ENCODE results near the gene TAMALIN. TPM values are rescaled to one million over a fixed set of nuclear protein-coding genes. Genes with fewer than 3 reads are reported as not detected.

Gene TAMALIN
- total and polyA plus RNA-seq, 2 experiments from 2014 or later = 0.34 to 3.0 TPM

DNA sequence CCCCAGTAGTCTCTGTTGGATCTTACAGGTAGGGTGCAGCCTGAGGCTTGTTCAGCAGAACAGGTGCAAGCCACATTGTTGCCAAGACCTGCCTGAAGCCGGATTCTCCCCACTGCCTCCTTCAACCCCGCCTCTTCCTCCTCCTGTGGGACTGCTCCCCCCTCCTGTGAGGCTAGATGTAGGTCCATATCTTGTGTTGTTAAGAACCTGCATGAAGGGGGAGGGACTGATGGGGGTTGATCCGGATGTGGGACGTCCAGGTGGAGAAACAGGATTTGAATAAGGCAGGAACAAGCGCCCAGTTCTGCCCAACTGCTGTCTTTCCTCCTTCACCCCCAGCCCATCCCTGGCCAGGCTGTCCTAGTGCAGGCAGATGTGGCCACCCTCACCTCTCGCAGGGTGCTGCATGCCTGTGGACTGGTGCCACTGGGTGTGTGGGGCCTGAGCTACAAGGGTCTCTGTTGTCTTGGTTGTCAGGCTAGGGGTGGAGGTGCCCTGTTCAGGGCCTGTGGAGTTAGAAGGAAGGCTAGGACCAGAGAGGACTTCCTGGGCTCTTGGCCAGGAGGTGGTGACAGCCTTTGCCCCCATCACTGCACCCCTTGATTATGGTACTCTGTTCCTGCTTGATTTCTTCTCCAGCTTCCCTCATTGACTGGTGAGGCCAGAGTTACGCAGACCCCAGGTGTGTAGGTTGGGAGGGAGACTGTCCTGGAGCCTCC, 45.9 kb downstream of the TAMALIN start (continued):
- TF ChIP-seq ZNF462 (CRISPR knock-in tag; IDR thresholded peaks at IDR 0.05) (no peak), REST (IDR thresholded peaks at IDR 0.05; ENCODE audit: unreplicated experiment) (no peak), ZNF331 (CRISPR knock-in tag; IDR thresholded peaks at IDR 0.05; ENCODE audit: low read depth) (no peak)
- TF ChIP-seq, protein P1, sequence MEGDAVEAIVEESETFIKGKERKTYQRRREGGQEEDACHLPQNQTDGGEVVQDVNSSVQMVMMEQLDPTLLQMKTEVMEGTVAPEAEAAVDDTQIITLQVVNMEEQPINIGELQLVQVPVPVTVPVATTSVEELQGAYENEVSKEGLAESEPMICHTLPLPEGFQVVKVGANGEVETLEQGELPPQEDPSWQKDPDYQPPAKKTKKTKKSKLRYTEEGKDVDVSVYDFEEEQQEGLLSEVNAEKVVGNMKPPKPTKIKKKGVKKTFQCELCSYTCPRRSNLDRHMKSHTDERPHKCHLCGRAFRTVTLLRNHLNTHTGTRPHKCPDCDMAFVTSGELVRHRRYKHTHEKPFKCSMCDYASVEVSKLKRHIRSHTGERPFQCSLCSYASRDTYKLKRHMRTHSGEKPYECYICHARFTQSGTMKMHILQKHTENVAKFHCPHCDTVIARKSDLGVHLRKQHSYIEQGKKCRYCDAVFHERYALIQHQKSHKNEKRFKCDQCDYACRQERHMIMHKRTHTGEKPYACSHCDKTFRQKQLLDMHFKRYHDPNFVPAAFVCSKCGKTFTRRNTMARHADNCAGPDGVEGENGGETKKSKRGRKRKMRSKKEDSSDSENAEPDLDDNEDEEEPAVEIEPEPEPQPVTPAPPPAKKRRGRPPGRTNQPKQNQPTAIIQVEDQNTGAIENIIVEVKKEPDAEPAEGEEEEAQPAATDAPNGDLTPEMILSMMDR (conservative IDR thresholded peaks at IDR 0.05; ENCODE audit: low read depth in 2 of 2) = no peak
